GM21360 (cell line): ENCODE data around the gene DIRAS1.

Experiments
- ATAC-seq: cut with Tn5 transposase; IDR thresholded peaks from one replicate; pipeline ENCODE4 v1.9.1; 2021; ENCODE audit warnings: mild to moderate bottlenecking, moderate library complexity; ENCODE audit not compliant: unreplicated experiment

The DIRAS1 gene

GRCh38 chr19:2728783-2729387 is 7.7 kb upstream of the DIRAS1 start:
- ATAC-seq, result no peak

GRCh38 chr19:2727640-2727944 is 6.4 kb upstream of the DIRAS1 start:
- no peak for ATAC-seq

DNA sequence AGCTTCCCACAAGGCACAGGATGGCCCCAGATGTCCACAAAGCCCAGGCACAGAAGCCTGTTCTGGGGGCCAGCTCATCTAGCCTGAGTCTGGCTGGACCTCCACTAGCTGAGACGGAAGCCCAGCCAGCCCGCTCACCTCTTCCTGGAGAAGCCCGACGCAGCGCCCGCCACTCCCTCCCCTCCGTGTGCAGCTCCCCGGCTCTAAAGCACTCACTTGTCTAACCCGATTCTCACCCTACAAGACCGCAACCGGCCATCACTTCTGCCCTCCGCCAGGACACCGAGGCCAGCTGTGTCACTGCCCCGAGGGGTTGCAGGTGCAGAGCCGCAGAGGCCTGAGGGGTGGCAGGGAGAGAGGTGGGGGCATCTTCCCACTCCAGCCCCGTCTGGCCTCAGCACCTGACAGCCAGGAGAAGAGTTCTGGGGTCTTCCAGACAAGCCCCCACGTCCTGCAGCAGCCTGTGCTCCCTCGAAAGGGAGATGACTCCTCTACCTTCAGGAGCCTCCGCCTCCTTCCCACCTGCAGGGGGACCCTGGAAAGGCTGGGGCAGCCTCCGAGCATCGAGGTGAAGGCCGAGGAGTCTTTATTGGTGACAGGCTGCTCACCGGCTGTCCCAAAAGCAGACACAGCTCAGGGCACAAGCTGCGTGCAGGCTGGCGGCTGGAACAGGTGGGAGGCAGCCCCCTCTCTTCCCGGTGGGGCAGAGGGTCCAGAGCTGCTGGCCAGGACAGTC is 5.9 kb upstream of the DIRAS1 start:
- ATAC-seq, result no peak

- ATAC-seq, result no peak
Observed at GRCh38 chr19:2726160-2726855, 5.1 kb upstream of the DIRAS1 start.

GRCh38 chr19:2724148-2724557 is 3.0 kb upstream of the DIRAS1 start:
- no peak for ATAC-seq

DNA sequence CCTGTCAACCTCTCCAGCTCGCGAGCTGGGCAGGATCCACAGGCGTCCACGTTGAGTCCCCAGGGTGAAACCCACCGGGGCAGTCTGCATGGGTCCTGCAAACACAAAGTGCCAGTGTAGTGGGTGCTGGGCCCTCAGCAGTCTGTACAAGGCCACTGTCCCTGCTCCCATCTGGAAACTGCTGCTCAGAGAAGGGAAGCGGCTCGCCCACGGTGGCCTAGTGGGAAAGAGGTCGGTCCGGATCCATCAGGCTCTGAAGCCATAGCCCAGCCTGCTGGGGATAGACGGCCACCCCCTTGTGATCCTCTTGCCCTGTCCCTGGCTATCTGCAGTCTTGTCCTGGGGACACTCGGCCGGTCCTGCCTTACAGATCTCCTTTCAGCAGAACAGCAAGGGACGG is 2.6 kb upstream of the DIRAS1 start:
- ATAC-seq, result no peak

- no peak for ATAC-seq
Observed at GRCh38 chr19:2723345-2723715, 2.2 kb upstream of the DIRAS1 start.

DNA sequence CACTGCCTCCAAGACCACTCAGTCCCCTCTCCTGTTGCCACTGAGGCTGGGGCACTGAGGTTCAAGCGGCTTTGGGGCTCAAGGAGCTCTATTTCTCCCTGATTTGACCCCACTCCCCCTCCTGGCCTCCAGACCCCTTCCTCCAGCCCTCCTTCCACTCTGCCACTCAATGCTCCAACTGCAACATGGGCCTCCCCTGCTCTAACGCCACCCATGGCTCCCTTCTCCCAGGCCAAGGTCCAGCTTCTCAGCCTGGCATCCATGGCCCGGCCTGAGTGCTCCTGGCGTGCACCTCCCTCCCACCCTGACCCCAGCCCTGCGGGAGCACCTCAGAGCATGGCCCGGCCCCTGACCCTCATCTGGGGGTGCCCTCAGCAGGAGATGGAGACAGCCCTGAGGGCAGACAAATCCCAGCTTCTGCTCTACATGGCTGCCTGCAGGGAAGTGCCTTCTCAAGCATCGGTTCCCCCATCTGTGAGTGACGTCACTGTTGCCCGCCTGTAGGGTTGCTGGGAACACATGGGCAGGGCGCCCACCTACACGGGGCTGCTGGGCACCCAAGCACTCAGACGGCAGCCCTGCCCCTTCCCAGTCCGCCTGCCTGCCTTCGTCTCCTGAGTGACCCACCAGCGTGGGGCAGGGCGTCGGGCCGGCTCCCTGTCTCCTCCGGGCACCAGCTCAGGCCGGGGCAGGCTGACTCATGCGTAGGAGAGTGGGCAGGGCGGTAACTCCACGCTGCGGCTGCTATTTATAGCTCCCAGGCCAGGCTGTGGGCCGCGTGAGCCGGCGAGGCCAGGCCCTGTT is 1.6 kb upstream of the DIRAS1 start:
- ATAC-seq, result no peak

DNA sequence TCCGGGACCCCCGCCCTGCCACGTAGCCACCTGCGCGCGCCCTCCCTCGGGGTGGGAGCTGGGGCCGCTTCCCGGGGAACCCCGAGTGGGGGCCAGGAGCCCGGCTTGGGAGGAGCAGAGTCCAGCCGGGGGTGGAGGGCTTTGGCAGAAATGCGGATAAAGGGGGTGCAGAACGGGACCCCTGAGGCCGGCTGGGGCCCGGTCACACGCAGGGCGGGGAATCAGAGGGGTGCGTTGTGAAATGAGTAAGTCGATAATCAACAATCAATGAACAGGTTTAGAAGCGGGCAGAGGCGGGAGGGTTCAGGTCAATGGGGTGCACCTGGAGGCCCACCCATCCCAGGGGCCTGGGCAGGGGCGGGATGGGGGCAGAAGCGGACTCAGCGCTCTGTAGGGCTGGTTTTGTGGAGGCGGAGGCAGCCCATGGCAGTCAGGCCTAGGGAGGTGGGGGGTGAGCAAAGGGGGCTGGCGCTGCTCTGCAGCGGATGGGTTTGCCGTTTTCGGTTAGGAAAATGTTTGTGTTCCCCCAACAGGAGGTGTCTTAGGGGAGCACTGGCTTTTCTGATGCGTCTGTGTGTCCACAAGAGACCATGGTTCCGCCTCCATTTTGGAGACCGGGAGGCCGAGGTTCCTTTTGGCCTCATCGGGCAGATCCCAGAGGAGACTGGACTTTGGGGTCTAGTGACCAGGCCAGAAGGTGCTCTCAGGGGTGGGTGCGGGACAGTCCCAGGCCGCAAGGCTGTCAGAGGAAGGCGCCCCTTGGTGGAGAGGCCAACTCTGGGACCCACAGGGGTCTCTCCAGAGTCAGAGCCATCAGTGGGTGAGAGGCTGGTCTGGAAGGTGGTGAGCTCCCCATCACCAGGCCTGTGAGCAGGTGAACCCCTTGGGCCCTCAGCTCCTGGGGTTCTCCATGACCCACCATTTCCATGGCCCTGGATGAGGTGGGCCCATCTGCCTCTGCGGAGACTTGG is 683 bp upstream of the DIRAS1 start:
- no peak for ATAC-seq

GRCh38 chr19:2719920-2720776 is 1.0 kb downstream of the DIRAS1 start:
- no peak for ATAC-seq

DNA sequence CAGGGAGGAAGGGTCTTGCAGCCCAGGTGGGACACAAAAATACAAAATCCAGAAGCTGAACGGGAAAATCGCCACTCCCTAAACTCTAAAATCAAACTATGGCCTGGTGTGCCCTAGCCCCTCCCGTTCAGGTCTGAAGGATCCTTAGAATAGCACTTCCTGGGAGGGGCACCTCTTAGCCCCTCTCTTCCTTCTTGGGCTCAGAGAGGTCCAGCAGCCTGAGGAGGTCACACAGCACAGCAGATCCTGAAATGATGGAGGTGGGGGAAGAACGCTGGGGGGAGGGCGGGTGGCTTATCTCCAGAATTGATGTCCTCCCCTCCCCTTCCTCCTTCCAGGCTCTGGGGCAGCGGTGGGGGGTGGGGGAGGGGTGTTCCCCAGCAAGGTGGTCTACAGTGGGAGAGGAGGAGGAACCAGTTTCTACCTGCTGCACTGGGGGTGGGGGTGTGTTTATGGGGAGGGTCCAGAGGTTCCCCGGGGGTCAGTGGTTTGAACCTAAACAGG is 1.9 kb downstream of the DIRAS1 start:
- no peak for ATAC-seq

- no peak for ATAC-seq
Observed at GRCh38 chr19:2717638-2718541, 3.3 kb downstream of the DIRAS1 start.

DNA sequence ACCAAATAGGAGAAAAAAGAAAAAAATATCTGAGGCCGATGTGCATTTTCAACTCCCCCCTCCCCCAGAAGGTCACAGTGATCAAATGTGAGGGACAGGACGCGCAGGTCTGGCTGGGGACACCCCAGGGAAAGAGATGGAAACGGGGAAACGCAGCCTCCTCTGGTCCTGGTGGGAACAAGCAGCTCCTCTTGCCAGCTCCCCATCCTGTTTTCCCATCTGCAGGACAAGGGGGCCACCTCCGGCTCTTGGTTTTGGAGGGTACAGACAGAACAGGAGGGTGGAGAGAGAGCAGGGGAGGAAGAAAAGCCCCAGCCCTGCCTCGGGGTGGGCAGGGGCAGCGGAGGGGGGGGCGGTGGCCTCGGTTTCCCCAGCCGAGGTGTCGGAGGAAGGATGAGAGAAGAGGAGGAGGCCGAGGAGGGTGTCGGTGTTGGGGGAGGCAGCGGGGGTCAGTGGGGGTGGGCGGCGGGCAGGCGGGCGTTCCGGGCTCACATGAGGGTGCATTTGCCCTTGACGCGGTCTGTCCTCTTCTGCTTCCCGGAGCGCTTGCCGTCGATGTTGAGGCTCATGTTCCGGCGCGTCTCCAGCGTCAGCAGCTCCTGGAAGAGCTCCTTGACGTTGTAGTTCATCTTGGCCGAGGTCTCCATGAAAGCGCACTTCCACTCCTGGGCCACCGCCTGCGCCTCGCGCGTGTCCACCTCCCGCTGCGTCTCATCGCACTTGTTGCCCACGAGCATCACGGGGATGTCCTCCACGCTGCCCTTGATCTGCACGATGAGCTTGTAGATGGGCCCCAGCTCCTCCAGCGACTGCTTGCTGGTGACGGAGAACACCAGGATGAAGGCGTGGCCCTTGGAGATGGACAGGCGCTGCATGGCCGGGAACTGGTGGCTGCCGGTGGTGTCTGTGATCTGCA is 4.2 kb downstream of the DIRAS1 start:
- no peak for ATAC-seq

- no peak for ATAC-seq
Observed at GRCh38 chr19:2716275-2716650, 4.9 kb downstream of the DIRAS1 start.

DNA sequence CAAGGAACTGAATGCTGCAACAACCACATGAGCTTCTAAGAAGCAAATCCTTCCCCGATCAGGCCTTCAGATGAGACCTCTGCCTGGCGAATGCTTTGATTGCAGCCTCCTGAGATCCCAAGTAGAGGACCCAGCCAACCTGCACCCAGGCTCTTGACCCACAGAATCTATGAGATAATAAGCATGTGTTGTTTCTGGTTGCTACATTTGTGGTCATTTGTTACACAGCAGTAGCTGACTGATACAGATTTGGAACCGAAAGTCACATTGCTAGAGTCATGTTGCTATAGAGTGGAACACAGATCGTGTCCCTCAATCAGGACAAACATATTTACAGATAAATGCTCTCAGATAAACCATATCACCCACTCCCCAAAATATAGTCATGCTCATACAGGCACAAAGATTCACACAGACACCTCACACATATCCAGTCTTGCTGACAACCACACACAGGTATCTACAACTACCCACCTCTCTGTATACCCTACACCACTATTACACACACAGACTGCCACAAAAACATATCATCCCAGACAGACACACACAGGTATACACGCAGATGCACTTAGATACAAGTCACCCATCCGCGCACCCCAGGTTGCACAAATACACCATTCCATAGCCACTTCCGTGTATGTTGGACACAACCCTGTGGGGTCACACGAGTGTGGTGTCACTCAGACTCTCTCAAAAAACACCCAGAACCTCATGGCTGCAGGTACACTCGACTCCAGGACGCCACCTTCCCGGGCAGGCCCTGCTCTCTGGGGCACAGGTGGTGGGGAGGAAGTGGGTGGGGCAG is 5.5 kb downstream of the DIRAS1 start:
- no peak for ATAC-seq

DNA sequence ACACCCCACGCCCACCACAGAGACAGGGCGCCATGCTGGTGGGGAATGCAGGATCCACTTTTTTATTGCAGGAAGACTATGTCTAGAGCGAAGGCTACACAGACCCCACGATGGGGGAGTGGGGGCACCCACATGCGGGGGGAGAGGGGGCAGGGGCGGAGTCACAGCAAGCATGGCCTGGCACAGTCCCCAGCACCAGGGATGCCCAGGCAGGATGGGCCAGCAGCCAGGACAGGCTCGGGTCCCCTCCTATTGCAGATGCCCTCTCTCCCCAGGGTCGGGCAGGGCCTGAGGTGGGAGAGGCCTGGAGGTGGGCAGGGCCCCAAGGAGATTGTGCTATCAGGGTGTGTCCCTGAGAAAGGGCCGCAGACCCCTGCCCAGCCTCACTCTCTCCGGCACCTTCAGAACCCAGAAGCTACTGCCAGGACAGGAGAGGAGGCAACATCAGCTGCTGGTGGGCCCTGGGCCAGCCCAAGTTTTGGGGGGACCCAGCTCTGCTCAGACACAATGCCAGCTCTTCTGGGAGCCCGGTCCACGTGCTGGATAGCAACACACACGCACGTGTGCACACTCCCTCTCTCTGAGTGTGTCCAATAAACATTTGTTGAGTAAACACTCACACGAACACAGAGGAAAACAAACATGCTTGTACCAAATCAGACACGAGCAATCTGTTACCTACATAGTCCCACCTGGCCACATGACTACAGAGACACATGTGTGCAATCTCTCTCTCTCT is 6.5 kb downstream of the DIRAS1 start:
- ATAC-seq, result no peak
